K562 (cell line): ENCODE data around the gene ABHD14A. TPM values are rescaled to one million over a fixed set of nuclear protein-coding genes. Genes with fewer than 3 reads are reported as not detected.

Source experiments
- ATAC-seq: fragments of 200-7000 bp; cut with Tn5 transposase; 3 replicates; pipeline ENCODE4 v1.9.1; 2020; ENCODE audit warnings: moderate library complexity
- BruUV-seq: library from RNA; stranded (reverse); fragments of 400-500 nt; replicated peaks from 2 replicates; lab custom pipeline; 2021; lab: Mats Ljungman, UMichigan
- CTCF ChIA-PET: fragments of 300-600 bp; formaldehyde crosslinking; extraction: SDS; loops from one replicate; lab custom pipeline; 2021; ENCODE audit warnings: low intra/inter-chr PET ratio; lab: Yijun Ruan, JAX
- POLR2A ChIA-PET: fragments of 300-600, 350-650 bp; sonication (Branson Sonifier 250); formaldehyde crosslinking; extraction: SDS; loops from one replicate; lab custom pipeline; 2021; ENCODE audit warnings: antibody characterized with exemption, inconsistent platforms; lab: Yijun Ruan, JAX
- DNase-seq, 4 experiments: peaks; one replicate each; pipeline versions ENCODE4 v3.0.0 to v3.0.0-alpha.2; 2011 to 2018; ENCODE audit warnings: low spot score in 3 of 4, mixed read lengths in 3 of 4; ENCODE audit errors: extremely low read depth in 1 of 4
- FAIRE-seq: peaks from 2 replicates; lab custom pipeline; 2011; peaks lifted over from hg19 to GRCh38; lab: Jason Lieb, UNC
- H2AFZ ChIP-seq: 2 replicates; pipeline ENCODE4 v1.6.0; 2011; ENCODE audit warnings: low read depth, low read length, control low read depth, inconsistent platforms
- H3K27ac ChIP-seq: fragments of 200-600 bp; 3 replicates; pipeline ENCODE4 v1.8.0; 2011; ENCODE audit warnings: low read depth, mild to moderate bottlenecking, control low read depth, inconsistent platforms, low read length, moderate library complexity, mixed read lengths; ENCODE audit errors: extremely low read depth
- H3K27me3 ChIP-seq, 2 experiments: fragments of 300-600 bp in 1 of 2; 2 replicates in 1 of 2; 3 replicates in 1 of 2; pipeline versions ENCODE4 v1.6.0 to v1.8.0; 2011; ENCODE audit warnings: inconsistent platforms in 2 of 2, low read length in 2 of 2, mild to moderate bottlenecking in 1 of 2, mixed read lengths in 1 of 2, moderate library complexity in 1 of 2; ENCODE audit not compliant: control insufficient read depth in 2 of 2, insufficient read depth in 2 of 2
- H3K36me3 ChIP-seq: fragments of 300-600 bp; 3 replicates; pipeline ENCODE4 v1.8.0; 2011; ENCODE audit warnings: mild to moderate bottlenecking, low read length, inconsistent platforms; ENCODE audit not compliant: control insufficient read depth, insufficient read depth
- H3K4me1 ChIP-seq, 2 experiments: fragments of 200-600 bp in 1 of 2; replicated peaks in 1 of 2; 2 replicates in 1 of 2; 3 replicates in 1 of 2; pipeline versions ENCODE4 v1.5.1 to v1.8.0; 2011; ENCODE audit warnings: inconsistent platforms in 2 of 2, low read length in 2 of 2, mild to moderate bottlenecking in 1 of 2, mixed read lengths in 1 of 2, moderate library complexity in 1 of 2; ENCODE audit not compliant: control insufficient read depth in 2 of 2, insufficient read depth in 2 of 2
- H3K4me2 ChIP-seq: 2 replicates; pipeline ENCODE4 v1.6.1; 2011; ENCODE audit warnings: low read length, control low read depth, inconsistent platforms, mixed read lengths; ENCODE audit not compliant: insufficient read depth
- H3K4me3 ChIP-seq: fragments of 200-600 bp; sonication (generic), shearing (Covaris generic); 2 replicates; pipeline ENCODE4 v1.5.1; 2016; ENCODE audit warnings: control low read depth, inconsistent platforms
- H3K79me2 ChIP-seq: fragments of 200-600 bp; 3 replicates; pipeline ENCODE4 v1.8.0; 2011; ENCODE audit warnings: low read length, inconsistent platforms; ENCODE audit not compliant: control insufficient read depth, insufficient read depth
- H3K9ac ChIP-seq, 2 experiments: 2 replicates each; pipeline versions ENCODE4 v1.6.0 to v1.6.1; 2011; ENCODE audit warnings: low read depth in 2 of 2, low read length in 2 of 2, control low read depth in 1 of 2, inconsistent platforms in 1 of 2, mild to moderate bottlenecking in 1 of 2, mixed read lengths in 1 of 2; ENCODE audit not compliant: insufficient read depth in 1 of 2
- H3K9me1 ChIP-seq: one replicate; pipeline ENCODE4 v1.6.0; 2011; ENCODE audit warnings: inconsistent platforms, mild to moderate bottlenecking, low read length, moderate library complexity; ENCODE audit not compliant: control insufficient read depth, insufficient read depth
- H3K9me3 ChIP-seq: replicated peaks from 2 replicates; pipeline ENCODE4 v1.5.1; 2011; ENCODE audit warnings: low read depth, low read length, inconsistent platforms; ENCODE audit not compliant: control insufficient read depth, insufficient read depth
- H4K20me1 ChIP-seq: replicated peaks from 2 replicates; pipeline ENCODE4 v1.6.1; 2011; ENCODE audit warnings: low read length, inconsistent platforms, mixed read lengths; ENCODE audit not compliant: control insufficient read depth, insufficient read depth
- ATF2 ChIP-seq: sonication (generic); formaldehyde crosslinking; IDR thresholded peaks from 2 replicates; pipeline ENCODE4 v1.8.1; 2022; ENCODE audit warnings: missing genetic modification reagents
- BCL6 ChIP-seq: fragments of 250-450 bp; sonication (Bioruptor Pico); IDR thresholded peaks from 2 replicates; pipeline ENCODE4 v1.4.0; 2020
- BCOR ChIP-seq: fragments of 450-650 bp; IDR thresholded peaks from 2 replicates; pipeline ENCODE4 v1.6.1; 2016
- HNRNPUL1 ChIP-seq: fragments of 200-400 bp; formaldehyde crosslinking; IDR thresholded peaks from 2 replicates; pipeline ENCODE4 v1.6.1; 2017; ENCODE audit warnings: low read length
- HOMEZ ChIP-seq: fragments of 250-450 bp; sonication (Bioruptor Pico); IDR thresholded peaks from 2 replicates; pipeline ENCODE4 v1.4.0; 2020; ENCODE audit warnings: mild to moderate bottlenecking, moderate library complexity
- IRF9 ChIP-seq: fragments of 450-650 bp; IDR thresholded peaks from 2 replicates; pipeline ENCODE4 v1.6.1; 2016; ENCODE audit warnings: missing biosample characterization, missing genetic modification characterization
- KDM1A ChIP-seq, 2 experiments: fragments of 450-650 bp; IDR thresholded peaks; 2 replicates each; pipeline ENCODE4 v1.6.1; 2016; ENCODE audit warnings: mild to moderate bottlenecking in 2 of 2
- POLR2B ChIP-seq: fragments of 450-650 bp; IDR thresholded peaks from 2 replicates; pipeline ENCODE4 v1.6.1; 2018; ENCODE audit warnings: low read depth; ENCODE audit not compliant: partially characterized antibody
- RBM25 ChIP-seq: fragments of 200-400 bp; formaldehyde crosslinking; IDR thresholded peaks from 2 replicates; pipeline ENCODE4 v1.6.1; 2018; ENCODE audit warnings: low read length, low read depth, moderate library complexity; ENCODE audit not compliant: severe bottlenecking
- SNIP1 ChIP-seq: fragments of 450-650 bp; IDR thresholded peaks from 2 replicates; pipeline ENCODE4 v1.7.1; 2017; ENCODE audit warnings: low read depth, mild to moderate bottlenecking
- XRCC5 ChIP-seq: fragments of 200-400 bp; formaldehyde crosslinking; IDR thresholded peaks from 2 replicates; pipeline ENCODE4 v1.6.1; 2017; ENCODE audit warnings: low read depth, mild to moderate bottlenecking, low read length
- ZNF197 ChIP-seq: fragments of 200-800 bp; sonication (Bioruptor generic); IDR thresholded peaks from 2 replicates; pipeline ENCODE4 v1.6.1; 2016; ENCODE audit warnings: low read depth, missing genetic modification characterization, missing compliant biosample characterization
- ZNF583 ChIP-seq: fragments of 250-450 bp; sonication (Bioruptor Pico); IDR thresholded peaks from 2 replicates; pipeline ENCODE4 v1.4.0; 2020
- WGBS: fragments of 100-300 bp; shearing (Covaris generic); methylation state at CpG from one replicate; pipeline ENCODE4 v1.1.6; 2016; ENCODE audit warnings: low coverage, mixed read lengths; ENCODE audit not compliant: insufficient coverage; ENCODE audit errors: missing lambda C conversion rate; 5-methylcytosine and 5-hydroxymethylcytosine counted together
- in situ Hi-C: fragments of 300-500 bp; cut with MboI; formaldehyde crosslinking; loops from 4 replicates; pipeline ENCODE4 v1.15.0; 2018; ENCODE audit warnings: inconsistent platforms, mixed read lengths
- intact Hi-C: fragments of 100-400 bp; cut with micrococcal nuclease; formaldehyde crosslinking; loops from 2 replicates; pipeline ENCODE4 v1.14.2; 2022
- polyA plus RNA-seq, 8 experiments: library from polyadenylated mRNA; depleted of rRNA in 4 of 8; stranded (reverse) in 5 of 8; unstranded in 3 of 8; fragments of >200 nt; fragmentation: Nextera tagmentation in 2 of 8; fragmentation: Illumina TruSeq in 1 of 8; extraction: Ambion mirVana in 2 of 8; extraction: Trizol in 1 of 8; gene quantifications; 2 replicates each; pipeline versions ENCODE4 v1.2.1 to v1.2.3, GENCODE V29; 2011 to 2014; ENCODE audit warnings: inconsistent platforms in 1 of 8, missing spikeins in 1 of 8
- total RNA-seq, 7 experiments: library from RNA; depleted of rRNA in 6 of 7; stranded (reverse); fragments of >200 nt in 6 of 7; fragmentation: Illumina TruSeq in 2 of 7; extraction: Trizol in 2 of 7; gene quantifications; 2 replicates each; pipeline versions ENCODE4 v1.2.1 to v1.2.3, GENCODE V29; 2011 to 2021; ENCODE audit warnings: low replicate concordance in 1 of 7
- TF ChIP-seq, protein P1 (sequence below): fragments of 250-450 bp; sonication (Bioruptor Pico); IDR thresholded peaks from 2 replicates; pipeline ENCODE4 v1.8.0; 2022; ENCODE audit warnings: inconsistent platforms
- TF ChIP-seq, protein P2 (sequence below): fragments of 450-650 bp; formaldehyde crosslinking; conservative IDR thresholded peaks from 2 replicates; pipeline ENCODE4 v1.4.0; 2022; ENCODE audit warnings: mild to moderate bottlenecking, missing genetic modification characterization
- TF ChIP-seq, protein P3 (sequence below), 2 experiments: fragments of 250-450 bp in 1 of 2; fragments of 450-650 bp in 1 of 2; sonication (Bioruptor Pico) in 1 of 2; IDR thresholded peaks; 2 replicates each; pipeline versions ENCODE4 v1.6.1 to v1.8.0; 2016 to 2021; ENCODE audit warnings: mild to moderate bottlenecking in 2 of 2, moderate library complexity in 2 of 2, missing compliant biosample characterization in 1 of 2, missing genetic modification characterization in 1 of 2

ABHD14A gene
- total and polyA plus RNA-seq, 9 of the 15 experiments (the other 6 are each of a cell fraction or from before 2014, with no cell fraction given) = 0.90 to 10.5 (median 8.3) TPM

DNA sequence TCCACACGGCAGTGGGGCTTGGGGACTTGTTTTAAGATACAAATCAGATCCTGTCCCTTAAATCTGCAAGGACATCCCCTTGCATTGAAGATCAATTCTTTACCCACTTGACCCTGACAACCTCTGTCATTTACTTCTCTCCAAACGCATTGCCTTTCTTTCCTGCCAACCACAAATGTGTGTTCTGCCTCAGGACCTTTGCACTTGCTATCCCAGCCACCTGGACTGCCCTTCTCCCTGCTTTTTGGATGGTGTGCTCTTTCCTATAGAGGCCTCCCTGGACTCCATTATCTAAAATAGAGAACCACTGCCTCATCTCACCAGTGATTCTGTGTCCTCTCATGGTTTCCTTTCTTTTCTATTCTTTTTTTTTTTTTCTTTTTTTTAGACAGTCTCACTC lies 22.3 kb downstream of the ABHD14A start:
- no peak overlapping the region for H3K27ac ChIP-seq
- WGBS = 75% methylated on average over 2 of the region's 2 CpGs
- CTCF ChIA-PET = no interaction called here
- in situ Hi-C loops (no loop called here), intact Hi-C loops (no loop called here)
- ATAC-seq = no peak
- POLR2A ChIA-PET = no interaction called here
- no peak overlapping the region for H3K4me2 ChIP-seq
- H3K9ac ChIP-seq = no peak overlapping the region
- BruUV-seq = no TSS peak
- no peak overlapping the region for H2AFZ ChIP-seq
- H3K4me3 ChIP-seq = no peak overlapping the region
- no peaks in the 10 kb centered on the region for H3K9me1 ChIP-seq
- peaks cover 6% of the 10 kb centered on the region; the same call in 1 of the 2 replicates for H4K20me1 ChIP-seq
- no peak for FAIRE-seq
- H3K9me3 ChIP-seq = 0 out of 2 replicates have a peak, but pooled peaks cover 3% of the 10 kb centered on the region
- H3K4me1 ChIP-seq = peaks cover 32 to 43% of the 10 kb centered on the region in 2 experiments
- DNase-seq = no peak
- H3K79me2 ChIP-seq = peaks cover 34% of the 10 kb centered on the region
- H3K36me3 ChIP-seq = peaks cover 30% of the 10 kb centered on the region
- H3K27me3 ChIP-seq = no peaks in the 10 kb centered on the region
- TF ChIP-seq BCL6 (no peak), ATF2 (CRISPR knock-in tag) (no peak), HOMEZ (no peak), BCOR (peak; percentile 75; the same call in 1 of the 2 replicates), POLR2B (no peak), ZNF197 (CRISPR knock-in tag) (no peak), IRF9 (no peak), ZNF583 (CRISPR knock-in tag) (no peak), RBM25 (peak; percentile 30), HNRNPUL1 (no peak), KDM1A (IDR thresholded peaks at IDR 0.05) (peak; percentile 32 to 37; a peak in 2 of 4 replicates), SNIP1 (no peak), XRCC5 (no peak)
- TF ChIP-seq, protein P1, sequence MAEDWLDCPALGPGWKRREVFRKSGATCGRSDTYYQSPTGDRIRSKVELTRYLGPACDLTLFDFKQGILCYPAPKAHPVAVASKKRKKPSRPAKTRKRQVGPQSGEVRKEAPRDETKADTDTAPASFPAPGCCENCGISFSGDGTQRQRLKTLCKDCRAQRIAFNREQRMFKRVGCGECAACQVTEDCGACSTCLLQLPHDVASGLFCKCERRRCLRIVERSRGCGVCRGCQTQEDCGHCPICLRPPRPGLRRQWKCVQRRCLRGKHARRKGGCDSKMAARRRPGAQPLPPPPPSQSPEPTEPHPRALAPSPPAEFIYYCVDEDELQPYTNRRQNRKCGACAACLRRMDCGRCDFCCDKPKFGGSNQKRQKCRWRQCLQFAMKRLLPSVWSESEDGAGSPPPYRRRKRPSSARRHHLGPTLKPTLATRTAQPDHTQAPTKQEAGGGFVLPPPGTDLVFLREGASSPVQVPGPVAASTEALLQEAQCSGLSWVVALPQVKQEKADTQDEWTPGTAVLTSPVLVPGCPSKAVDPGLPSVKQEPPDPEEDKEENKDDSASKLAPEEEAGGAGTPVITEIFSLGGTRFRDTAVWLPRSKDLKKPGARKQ (CRISPR knock-in tag) = no peak
- TF ChIP-seq, protein P2, sequence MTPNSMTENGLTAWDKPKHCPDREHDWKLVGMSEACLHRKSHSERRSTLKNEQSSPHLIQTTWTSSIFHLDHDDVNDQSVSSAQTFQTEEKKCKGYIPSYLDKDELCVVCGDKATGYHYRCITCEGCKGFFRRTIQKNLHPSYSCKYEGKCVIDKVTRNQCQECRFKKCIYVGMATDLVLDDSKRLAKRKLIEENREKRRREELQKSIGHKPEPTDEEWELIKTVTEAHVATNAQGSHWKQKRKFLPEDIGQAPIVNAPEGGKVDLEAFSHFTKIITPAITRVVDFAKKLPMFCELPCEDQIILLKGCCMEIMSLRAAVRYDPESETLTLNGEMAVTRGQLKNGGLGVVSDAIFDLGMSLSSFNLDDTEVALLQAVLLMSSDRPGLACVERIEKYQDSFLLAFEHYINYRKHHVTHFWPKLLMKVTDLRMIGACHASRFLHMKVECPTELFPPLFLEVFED (CRISPR knock-in tag) = no peak
- TF ChIP-seq, protein P3, sequence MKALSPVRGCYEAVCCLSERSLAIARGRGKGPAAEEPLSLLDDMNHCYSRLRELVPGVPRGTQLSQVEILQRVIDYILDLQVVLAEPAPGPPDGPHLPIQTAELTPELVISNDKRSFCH (CRISPR knock-in tag; IDR thresholded peaks at IDR 0.05) = no peak
- TF ChIP-seq, protein P3 (tag; IDR thresholded peaks at IDR 0.05) = no peak
